ENCODE data around the gene ATP8A2.

GRCh38 chr13:25719666-25720065 lies 347.9 kb downstream of the ATP8A2 start:
- no peak for TF ChIP-seq CTCF (IDR thresholded peaks at IDR 0.05; ENCODE audit: poor library complexity, severe bottlenecking)
- no peak for TF ChIP-seq TAF1 (IDR thresholded peaks at IDR 0.05; ENCODE audit: low read depth)
